Small intestine (tissue), 7 donors: ENCODE data around the gene SRC. TPM values are rescaled to one million over a fixed set of nuclear protein-coding genes. Genes with fewer than 3 reads are reported as not detected.

Experiments used
- DNase-seq, 2 donors: peaks; one replicate each; pipeline versions ENCODE4 v3.0.0 to v3.0.0-alpha.2; 2013
- FAIRE-seq: peaks from 2 replicates; lab custom pipeline; 2012; peaks lifted over from hg19 to GRCh38; lab: Jason Lieb, UNC
- H3K27ac ChIP-seq, 3 donors: one replicate each; pipeline ENCODE4 v1.5.1; 2013; ENCODE audit warnings: low read length in 2 of 3, mild to moderate bottlenecking in 2 of 3, control low read depth in 1 of 3, inconsistent platforms in 1 of 3, low read depth in 1 of 3, moderate library complexity in 1 of 3
- H3K27me3 ChIP-seq, 3 donors: one replicate each; pipeline ENCODE4 v1.6.1; 2013; ENCODE audit warnings: low read length in 3 of 3, inconsistent platforms in 1 of 3; ENCODE audit not compliant: control insufficient read depth in 3 of 3, insufficient read depth in 3 of 3
- H3K36me3 ChIP-seq, 3 donors: one replicate each; pipeline ENCODE4 v1.6.1; 2013; ENCODE audit warnings: low read length in 3 of 3, inconsistent platforms in 1 of 3, low read depth in 1 of 3, mild to moderate bottlenecking in 1 of 3, moderate library complexity in 1 of 3; ENCODE audit not compliant: control insufficient read depth in 3 of 3, insufficient read depth in 2 of 3
- H3K4me1 ChIP-seq, 3 donors: one replicate each; pipeline ENCODE4 v1.6.1; 2013; ENCODE audit warnings: low read length in 2 of 3, inconsistent platforms in 1 of 3, low read depth in 1 of 3, mild to moderate bottlenecking in 1 of 3, moderate library complexity in 1 of 3; ENCODE audit not compliant: control insufficient read depth in 3 of 3, insufficient read depth in 2 of 3
- H3K4me3 ChIP-seq, 3 donors: one replicate each; pipeline ENCODE4 v1.5.1; 2013; ENCODE audit warnings: low read length in 3 of 3, control low read depth in 1 of 3, inconsistent platforms in 1 of 3, low read depth in 1 of 3, mild to moderate bottlenecking in 1 of 3, moderate library complexity in 1 of 3
- H3K9me3 ChIP-seq, 2 donors: one replicate each; pipeline ENCODE4 v1.6.1; 2013; ENCODE audit warnings: low read depth in 1 of 2, low read length in 1 of 2; ENCODE audit not compliant: control insufficient read depth in 2 of 2, insufficient read depth in 1 of 2
- WGBS, 3 donors: extraction: QIAGEN DNeasy Blood & Tissue Kit; methylation state at CpG; one replicate each; pipeline ENCODE4 v1.1.7; 2013; 5-methylcytosine and 5-hydroxymethylcytosine counted together
- polyA plus RNA-seq, 4 donors: library from polyadenylated mRNA; stranded (reverse) in 3 of 4; unstranded in 1 of 4; fragments of 200-250 nt in 3 of 4; fragments of 120-200 nt in 1 of 4; gene quantifications; one replicate each; pipeline versions ENCODE4 v1.2.1 to v1.2.3, GENCODE V29; 2013
- donor health status: healthy with polysubstance abuse.
- donor health status: control.
- donor health status: control.
- donor health status: Bipolar disorder and iron deficiency.
- donor health status: healthy.

The SRC gene
- polyA plus RNA-seq, 4 donors: 70.8 to 173 (median 95.3) TPM

GRCh38 chr20:37310951-37311350 lies 35.0 kb upstream of the SRC start:
- DNase-seq: no peak
- H3K9me3 ChIP-seq: no peaks in the 10 kb centered on the region
- 84 to 90% (median 84%) methylated on average over 11 of the region's 11 CpGs for WGBS, 3 donors
- H3K27ac ChIP-seq: peak overlapping the region in 1 of 3 donors; percentile 17
- no peaks in the 10 kb centered on the region for H3K27me3 ChIP-seq
- no peak overlapping the region for H3K4me3 ChIP-seq
- FAIRE-seq: no peak
- peaks cover 10 to 73% (median 10%) of the 10 kb centered on the region in 3 donors for H3K4me1 ChIP-seq
- H3K36me3 ChIP-seq: peaks cover 0 to 76% (median 11%) of the 10 kb centered on the region in 3 donors

DNA sequence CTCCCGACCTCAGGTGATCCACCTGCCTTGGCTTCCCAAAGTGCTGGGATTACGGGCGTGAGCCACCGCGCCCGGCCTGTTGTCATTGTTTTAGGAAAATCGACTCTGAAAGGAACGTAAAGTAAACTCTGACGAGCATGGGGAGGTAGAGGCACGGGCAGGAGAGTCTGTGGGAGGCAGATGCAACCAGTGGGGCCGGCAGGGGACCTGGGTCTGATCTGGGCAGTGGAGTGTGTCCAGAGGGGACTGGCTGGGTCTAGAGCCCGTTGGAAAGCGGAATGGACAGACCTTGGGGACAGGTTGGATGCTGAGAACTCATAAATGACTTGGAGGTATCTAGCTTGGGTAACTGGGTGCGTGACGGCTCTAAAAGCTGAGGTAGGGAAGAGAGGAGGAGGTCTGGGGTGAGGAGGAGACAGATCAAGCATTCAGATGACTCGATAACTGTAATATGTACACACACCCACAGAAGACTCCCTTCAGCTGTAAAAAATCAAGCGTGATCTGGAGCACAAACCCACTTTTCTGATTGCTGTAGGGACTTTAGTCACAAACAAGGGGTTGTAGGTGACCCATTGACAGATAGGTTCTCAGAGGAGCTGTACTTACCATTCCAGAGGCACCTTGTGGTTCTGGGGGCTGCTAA lies 34.1 kb upstream of the SRC start:
- H3K27ac ChIP-seq: peak overlapping the region in 2 of 3 donors; percentile 27 to 67
- H3K4me1 ChIP-seq: peaks cover 10 to 72% (median 10%) of the 10 kb centered on the region in 3 donors
- WGBS, 3 donors: 86 to 90% (median 86%) methylated on average over 17 of the region's 17 CpGs

DNA sequence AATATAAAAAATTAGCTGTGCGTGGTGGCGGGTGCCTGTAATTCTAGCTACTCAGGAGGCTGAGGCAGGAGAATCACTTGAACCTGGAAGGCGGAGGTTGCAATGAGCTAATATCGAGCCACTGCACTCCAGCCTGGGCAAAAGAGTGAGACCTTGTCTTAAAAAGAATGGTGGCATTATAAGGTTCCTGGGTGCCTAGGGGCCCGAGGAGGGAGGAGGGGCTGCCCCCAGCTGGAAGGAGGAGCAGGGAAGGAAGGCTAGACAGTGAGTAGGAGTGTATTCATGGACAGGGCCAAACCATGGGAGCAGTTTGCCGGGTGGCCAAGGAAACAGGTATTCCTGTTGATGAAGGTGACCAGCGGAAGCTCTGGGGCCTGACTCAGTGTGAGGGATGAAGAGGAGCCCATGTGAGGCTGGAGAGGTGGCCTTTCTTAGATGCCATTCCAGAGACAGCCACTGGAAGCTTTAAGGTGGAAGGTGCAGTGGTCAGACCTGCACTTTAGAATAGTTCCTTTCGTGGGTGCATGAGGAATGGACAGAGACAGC lies 32.3 kb upstream of the SRC start:
- H3K36me3 ChIP-seq: peaks cover 0 to 88% (median 14%) of the 10 kb centered on the region in 3 donors
- H3K27ac ChIP-seq: peak overlapping the region in 2 of 3 donors; percentile 57 to 77
- H3K4me3 ChIP-seq: no peak overlapping the region
- peaks cover 4 to 64% (median 7%) of the 10 kb centered on the region in 3 donors for H3K4me1 ChIP-seq
- no peak for FAIRE-seq
- WGBS, 3 donors: 94 to 95% (median 94%) methylated on average over 8 of the region's 8 CpGs
- no peaks in the 10 kb centered on the region for H3K9me3 ChIP-seq
- no peaks in the 10 kb centered on the region for H3K27me3 ChIP-seq
- no peak for DNase-seq

More for the DNA sequence above, 34.1 kb upstream of the SRC start:
- no peaks in the 10 kb centered on the region for H3K9me3 ChIP-seq
- no peaks in the 10 kb centered on the region for H3K27me3 ChIP-seq
- DNase-seq (no peak), FAIRE-seq (no peak)
- no peak overlapping the region for H3K4me3 ChIP-seq
- peaks cover 0 to 80% (median 12%) of the 10 kb centered on the region in 3 donors for H3K36me3 ChIP-seq

- H3K4me1 ChIP-seq: peaks cover 3 to 60% (median 3%) of the 10 kb centered on the region in 3 donors
- H3K9me3 ChIP-seq: no peaks in the 10 kb centered on the region
- no peak for DNase-seq
- H3K27ac ChIP-seq: peak overlapping the region in 2 of 3 donors; percentile 57 to 77
- no peak overlapping the region for H3K4me3 ChIP-seq
- no peak for FAIRE-seq
- H3K27me3 ChIP-seq: no peaks in the 10 kb centered on the region
- WGBS, 3 donors: 89 to 96% (median 93%) methylated on average over 4 of the region's 4 CpGs
- peaks cover 0 to 84% (median 14%) of the 10 kb centered on the region in 3 donors for H3K36me3 ChIP-seq
Measured at GRCh38 chr20:37314099-37314498, 31.8 kb upstream of the SRC start.

GRCh38 chr20:37314617-37315016 lies 31.3 kb upstream of the SRC start:
- Histone ChIP-seq H3K4me3 (no peak overlapping the region), H3K27me3 (no peaks in the 10 kb centered on the region), H3K36me3 (peaks cover 0 to 79% (median 14%) of the 10 kb centered on the region in 3 donors), H3K27ac (peak overlapping the region; percentile 45 to 77 (median 57)), H3K4me1 (peaks cover 0 to 55% (median 3%) of the 10 kb centered on the region in 3 donors), H3K9me3 (no peaks in the 10 kb centered on the region)
- DNase-seq (no peak), FAIRE-seq (no peak)
- WGBS, 3 donors: 62 to 82% (median 74%) methylated on average over 7 of the region's 7 CpGs

DNA sequence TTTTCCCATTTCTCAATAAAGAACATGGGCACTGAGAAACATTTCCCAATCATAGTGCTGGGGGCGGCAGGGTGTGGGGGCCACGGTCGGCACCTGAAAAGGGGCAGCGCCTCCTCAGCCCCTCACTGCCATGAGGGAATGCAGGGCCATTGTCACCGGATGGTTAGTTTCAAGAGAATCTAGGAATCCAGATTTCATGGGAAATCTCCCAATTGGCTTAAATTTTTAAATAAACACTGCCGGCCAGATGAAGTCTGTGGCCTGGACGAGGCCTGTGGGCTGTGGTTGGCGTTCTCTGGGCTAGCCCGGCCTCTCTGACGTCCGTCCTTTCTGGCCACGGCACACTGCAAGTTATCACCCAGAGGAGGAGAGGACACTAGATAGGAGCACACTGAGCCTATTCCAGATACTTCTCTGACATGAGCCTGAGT lies 30.9 kb upstream of the SRC start:
- no peaks in the 10 kb centered on the region for H3K9me3 ChIP-seq
- no peak overlapping the region for H3K4me3 ChIP-seq
- H3K4me1 ChIP-seq: peaks cover 0 to 51% (median 3%) of the 10 kb centered on the region in 3 donors
- FAIRE-seq (no peak), DNase-seq (no peak)
- peak overlapping the region; percentile 57 to 77 (median 62) for H3K27ac ChIP-seq
- H3K27me3 ChIP-seq: no peaks in the 10 kb centered on the region
- whole genome bisulfite sequencing, 3 donors: 67 to 87% (median 79%) methylated on average over 12 of the region's 12 CpGs
- H3K36me3 ChIP-seq: peaks cover 0 to 75% (median 11%) of the 10 kb centered on the region in 3 donors

DNA sequence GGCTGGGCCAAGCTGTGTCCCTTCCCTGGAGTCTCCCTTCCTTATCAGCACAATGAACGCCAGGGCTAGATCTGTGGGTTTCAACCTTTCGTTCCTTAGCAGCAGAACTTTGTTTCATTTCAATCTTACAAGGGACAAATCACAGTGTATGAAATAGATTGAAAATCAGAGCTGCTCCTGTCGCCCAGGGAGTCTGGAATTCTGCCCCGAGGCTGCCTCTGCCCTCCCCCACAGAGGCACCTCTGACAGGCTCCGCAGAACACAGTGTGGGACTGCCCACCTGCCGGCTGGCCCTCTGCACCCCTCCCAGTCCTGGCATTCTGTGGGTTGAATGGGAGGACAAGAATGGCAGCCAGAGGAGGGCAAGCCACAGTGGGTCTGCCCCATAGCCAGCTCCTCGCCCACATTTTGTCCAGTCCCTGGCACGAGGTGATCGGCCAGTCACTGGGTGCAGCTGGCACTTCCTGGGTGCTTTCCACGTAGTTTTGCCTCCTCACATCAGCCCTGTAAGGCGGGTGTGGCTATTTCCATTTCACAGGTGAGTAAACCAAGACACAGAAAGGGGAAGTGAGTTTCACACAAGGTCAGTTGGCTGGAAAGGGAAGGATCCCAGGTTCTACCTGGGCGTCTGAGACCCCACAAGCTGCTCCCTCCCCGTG lies 30.4 kb upstream of the SRC start:
- Histone ChIP-seq H3K27ac (peak overlapping the region; percentile 57 to 77 (median 62)), H3K9me3 (no peaks in the 10 kb centered on the region), H3K36me3 (peaks cover 0 to 70% (median 7%) of the 10 kb centered on the region in 3 donors), H3K4me1 (peaks cover 0 to 46% (median 3%) of the 10 kb centered on the region in 3 donors), H3K27me3 (no peaks in the 10 kb centered on the region), H3K4me3 (no peak overlapping the region)
- WGBS, 3 donors: 66 to 71% (median 67%) methylated on average over 13 of the region's 13 CpGs
- no peak for FAIRE-seq
- DNase-seq: no peak

DNA sequence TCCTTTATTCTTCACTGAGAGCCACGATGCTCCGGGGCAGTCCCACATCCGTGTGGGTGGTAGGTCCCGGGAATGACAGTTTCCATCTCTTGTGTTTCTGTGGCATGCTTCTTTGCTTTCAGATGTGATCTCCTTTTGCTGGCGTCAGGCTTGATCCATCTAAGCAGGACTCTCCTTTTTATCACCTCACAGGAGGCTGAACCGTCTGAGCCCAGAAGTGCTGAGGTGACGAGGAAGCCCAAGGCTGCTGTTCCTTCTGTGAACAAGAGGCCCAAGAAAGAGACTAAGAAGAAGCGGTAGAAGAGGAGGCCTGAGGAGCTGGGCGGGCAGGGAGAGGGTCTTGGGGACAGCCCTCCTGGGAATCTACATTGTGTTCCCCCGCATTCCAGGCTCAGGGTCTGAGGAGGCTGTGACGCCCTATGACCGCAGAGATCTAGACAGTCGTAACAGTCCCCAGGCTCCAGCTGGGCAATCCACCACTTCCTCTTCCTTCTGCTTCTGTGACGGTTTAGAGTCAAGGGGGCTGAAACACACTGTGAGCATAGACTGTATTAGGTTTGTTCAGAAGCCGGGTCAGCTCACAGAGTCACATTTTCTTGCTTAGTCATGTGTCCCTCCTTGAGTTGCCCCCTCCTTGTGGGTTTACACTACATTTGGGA lies 29.7 kb upstream of the SRC start:
- peaks cover 0 to 39% (median 3%) of the 10 kb centered on the region in 3 donors for H3K4me1 ChIP-seq
- H3K4me3 ChIP-seq: no peak overlapping the region
- FAIRE-seq (no peak), DNase-seq (peak in 1 of 2 donors; percentile 37)
- peaks cover 0 to 63% (median 6%) of the 10 kb centered on the region in 3 donors for H3K36me3 ChIP-seq
- peak overlapping the region; percentile 57 to 77 (median 62) for H3K27ac ChIP-seq
- WGBS, 3 donors: 71 to 90% (median 78%) methylated on average over 15 of the region's 15 CpGs
- no peaks in the 10 kb centered on the region for H3K9me3 ChIP-seq
- no peaks in the 10 kb centered on the region for H3K27me3 ChIP-seq
